Skin of body (tissue), 2 donors: ENCODE data around the gene RARG. TPM values are rescaled to one million over a fixed set of nuclear protein-coding genes. Genes with fewer than 3 reads are reported as not detected.

Experiments used
- DNase-seq: peaks from one replicate; lab custom pipeline; 2025; lab: John Stamatoyannopoulos, UW
- total RNA-seq: library from RNA; depleted of rRNA; stranded (reverse); fragments of >200 nt; gene quantifications from one replicate; pipeline ENCODE4 v1.2.3, GENCODE V29; 2014

RARG gene
- total RNA-seq, 1 donor from 2014 or later, result 65.2 TPM

- DNase-seq, result peak; percentile 22
Measured at GRCh38 chr12:53224061-53224896, 7.7 kb downstream of the RARG start.

GRCh38 chr12:53223389-53224060, 8.5 kb downstream of the RARG start:
- DNase-seq, result peak; percentile 40

GRCh38 chr12:53222806-53223261, 9.2 kb downstream of the RARG start:
- peak; percentile 63 for DNase-seq

- DNase-seq, result peak; percentile 63
Measured at GRCh38 chr12:53222170-53222721, 9.8 kb downstream of the RARG start.

- DNase-seq, result peak; percentile 27
Measured at GRCh38 chr12:53221203-53222080, 10.6 kb downstream of the RARG start.

GRCh38 chr12:53220694-53221202, 11.3 kb downstream of the RARG start:
- peak; percentile 92 for DNase-seq

- peak; percentile 92 for DNase-seq
Measured at GRCh38 chr12:53219956-53220693, 11.9 kb downstream of the RARG start.

- peak; percentile 46 for DNase-seq
Measured at GRCh38 chr12:53219292-53219955, 12.6 kb downstream of the RARG start.

GRCh38 chr12:53218551-53219291, 13.3 kb downstream of the RARG start:
- peak; percentile 27 for DNase-seq

GRCh38 chr12:53217931-53218307, 14.1 kb downstream of the RARG start:
- DNase-seq, result no peak

GRCh38 chr12:53217051-53217930, 14.7 kb downstream of the RARG start:
- no peak for DNase-seq

- no peak for DNase-seq
Measured at GRCh38 chr12:53215497-53215896, 16.5 kb downstream of the RARG start.

- no peak for DNase-seq
Measured at GRCh38 chr12:53214687-53215455, 17.1 kb downstream of the RARG start.

- DNase-seq, result no peak
Measured at GRCh38 chr12:53214221-53214620, 17.8 kb downstream of the RARG start.

GRCh38 chr12:53213348-53213747, 18.7 kb downstream of the RARG start:
- DNase-seq, result peak; percentile 15

- no peak for DNase-seq
Measured at GRCh38 chr12:53212931-53213330, 19.1 kb downstream of the RARG start.
